Choroid plexus epithelial cell (primary cell): Measurements from ENCODE around the gene HAUS1.
"Not testable (repeated sequence)": the region's sequence is repeated elsewhere in the genome, so short reads cannot be mapped to it uniquely, and the experiment has no call there.

Source experiments
- DNase-seq: peaks from one replicate; pipeline ENCODE4 v3.0.0-alpha.2; 2010; ENCODE audit warnings: low read depth
- H3K4me3 ChIP-seq: 2 replicates; pipeline ENCODE4 v1.5.1; 2011; ENCODE audit warnings: low read depth, mild to moderate bottlenecking, control low read depth, low read length, moderate library complexity
- TF ChIP-seq, protein P1 (sequence below): conservative IDR thresholded peaks from 2 replicates; pipeline ENCODE4 v1.5.1; 2011; ENCODE audit warnings: low read depth, mild to moderate bottlenecking, control low read depth, inconsistent platforms, low read length, moderate library complexity

The HAUS1 gene

DNA sequence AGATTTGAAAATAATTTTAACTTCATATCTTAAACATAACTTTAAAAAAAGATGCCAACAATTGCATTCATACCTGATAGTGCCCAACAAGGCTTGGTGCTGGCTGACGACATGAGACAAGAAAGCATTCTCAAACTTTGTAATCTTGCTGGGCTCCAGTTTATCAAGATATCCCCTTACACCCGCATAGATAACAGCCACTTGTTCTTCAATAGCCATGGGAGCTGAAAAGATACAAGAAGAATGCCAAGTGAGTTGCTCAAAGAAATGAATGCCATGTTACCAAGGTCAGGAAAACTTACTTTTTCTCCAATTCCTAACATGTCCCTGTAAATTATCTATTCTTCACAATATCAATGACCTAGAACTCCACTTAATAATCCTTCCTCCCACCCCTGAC is 19.8 kb upstream of the HAUS1 start:
- TF ChIP-seq, protein P1, sequence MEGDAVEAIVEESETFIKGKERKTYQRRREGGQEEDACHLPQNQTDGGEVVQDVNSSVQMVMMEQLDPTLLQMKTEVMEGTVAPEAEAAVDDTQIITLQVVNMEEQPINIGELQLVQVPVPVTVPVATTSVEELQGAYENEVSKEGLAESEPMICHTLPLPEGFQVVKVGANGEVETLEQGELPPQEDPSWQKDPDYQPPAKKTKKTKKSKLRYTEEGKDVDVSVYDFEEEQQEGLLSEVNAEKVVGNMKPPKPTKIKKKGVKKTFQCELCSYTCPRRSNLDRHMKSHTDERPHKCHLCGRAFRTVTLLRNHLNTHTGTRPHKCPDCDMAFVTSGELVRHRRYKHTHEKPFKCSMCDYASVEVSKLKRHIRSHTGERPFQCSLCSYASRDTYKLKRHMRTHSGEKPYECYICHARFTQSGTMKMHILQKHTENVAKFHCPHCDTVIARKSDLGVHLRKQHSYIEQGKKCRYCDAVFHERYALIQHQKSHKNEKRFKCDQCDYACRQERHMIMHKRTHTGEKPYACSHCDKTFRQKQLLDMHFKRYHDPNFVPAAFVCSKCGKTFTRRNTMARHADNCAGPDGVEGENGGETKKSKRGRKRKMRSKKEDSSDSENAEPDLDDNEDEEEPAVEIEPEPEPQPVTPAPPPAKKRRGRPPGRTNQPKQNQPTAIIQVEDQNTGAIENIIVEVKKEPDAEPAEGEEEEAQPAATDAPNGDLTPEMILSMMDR: no peak
- no peak for DNase-seq
- no peak overlapping the region for H3K4me3 ChIP-seq

DNA sequence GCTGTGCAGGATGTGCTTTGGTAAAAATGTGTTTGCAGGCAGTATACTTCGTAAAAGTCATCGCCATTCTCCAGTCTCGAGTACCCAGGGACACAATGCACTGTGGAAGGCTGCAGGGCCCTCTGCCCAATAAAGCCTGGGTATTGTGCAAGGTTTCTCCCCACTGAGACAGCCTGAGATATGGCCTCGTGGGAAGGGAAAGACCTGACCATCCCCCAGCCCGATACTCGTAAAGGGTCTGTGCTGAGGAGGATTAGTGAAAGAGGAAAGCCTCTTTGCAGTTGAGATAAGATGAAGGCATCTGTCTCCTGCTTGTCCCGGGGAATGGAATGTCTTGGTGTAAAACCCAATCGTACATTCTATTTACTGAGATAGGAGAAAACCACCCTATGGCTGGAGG is 15.7 kb upstream of the HAUS1 start:
- H3K4me3 ChIP-seq: not testable (repeated sequence)

DNA sequence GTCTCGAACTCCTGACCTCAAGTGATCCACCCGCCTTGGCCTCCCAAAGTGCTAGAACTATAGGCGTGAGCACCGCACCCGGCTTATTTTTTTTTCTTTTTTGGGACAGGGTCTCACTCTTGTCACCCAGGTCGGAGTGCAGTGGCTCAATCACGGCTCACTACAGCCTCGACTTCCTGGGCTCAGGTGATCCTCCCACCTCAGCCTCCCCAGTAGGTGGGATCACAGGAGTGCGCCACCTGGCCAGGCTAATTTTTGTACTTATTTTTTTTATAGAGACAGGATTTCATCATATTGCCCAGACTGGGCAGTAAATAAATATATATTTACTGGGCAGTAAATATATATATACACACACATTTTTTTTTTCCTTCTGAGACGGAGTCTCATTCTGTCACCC is 8.7 kb upstream of the HAUS1 start:
- TF ChIP-seq, protein P1: no peak
- H3K4me3 ChIP-seq: no peak overlapping the region
- no peak for DNase-seq

More for the DNA sequence above, 15.7 kb upstream of the HAUS1 start:
- DNase-seq: not testable (repeated sequence)

DNA sequence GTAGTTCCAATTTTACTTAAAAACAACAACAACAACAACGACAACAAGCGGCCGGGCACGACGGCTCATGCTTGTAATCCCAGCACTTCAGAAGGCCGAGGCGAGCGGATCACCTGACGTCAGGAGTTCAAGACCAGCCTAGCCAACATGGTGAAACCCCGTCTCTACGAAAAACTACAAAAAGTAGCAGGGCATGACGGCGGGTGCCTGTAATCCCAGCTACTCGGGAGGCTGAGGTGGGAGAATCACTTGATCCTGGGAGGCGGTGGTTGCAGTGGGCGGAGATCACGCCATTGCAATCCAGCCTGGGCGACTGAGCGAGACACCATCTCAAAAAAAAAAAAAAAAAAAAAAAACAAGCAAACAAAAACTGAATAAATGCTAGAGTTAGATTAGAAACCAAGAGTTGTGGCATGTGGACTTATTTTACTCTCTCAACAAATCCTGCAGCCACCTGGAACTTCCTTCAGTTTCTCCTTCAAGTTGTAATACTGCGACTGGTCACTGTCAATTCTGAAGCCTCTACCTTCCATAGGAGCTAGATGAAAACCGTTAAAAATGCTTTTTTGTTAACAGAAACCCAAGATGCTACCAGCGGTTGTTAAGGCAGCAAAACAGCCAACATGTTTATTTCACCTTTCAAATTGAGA is 7.4 kb upstream of the HAUS1 start:
- DNase-seq: peak; percentile 27
- peak overlapping the region; percentile 79 for H3K4me3 ChIP-seq
- TF ChIP-seq, protein P1: no peak

DNA sequence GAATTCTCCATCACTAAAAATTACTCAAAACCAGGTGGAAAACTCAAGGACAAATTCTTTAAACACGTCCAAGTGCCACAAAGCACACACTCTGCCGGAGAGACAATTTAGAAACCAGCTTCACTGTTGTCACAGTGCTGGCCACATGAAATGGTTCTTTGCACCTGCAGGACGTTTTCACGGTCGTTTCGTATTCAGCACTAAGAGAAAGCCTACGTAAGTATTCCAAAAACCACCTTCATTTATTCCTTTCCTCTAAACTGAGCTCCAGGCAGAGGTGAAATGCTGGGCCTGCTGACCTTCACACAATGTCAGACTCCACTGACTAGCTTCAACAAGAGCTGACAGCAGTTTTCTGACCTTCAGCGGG is 6.8 kb upstream of the HAUS1 start:
- peak overlapping the region; percentile 79 for H3K4me3 ChIP-seq
- DNase-seq: no peak
- TF ChIP-seq, protein P1: no peak

DNA sequence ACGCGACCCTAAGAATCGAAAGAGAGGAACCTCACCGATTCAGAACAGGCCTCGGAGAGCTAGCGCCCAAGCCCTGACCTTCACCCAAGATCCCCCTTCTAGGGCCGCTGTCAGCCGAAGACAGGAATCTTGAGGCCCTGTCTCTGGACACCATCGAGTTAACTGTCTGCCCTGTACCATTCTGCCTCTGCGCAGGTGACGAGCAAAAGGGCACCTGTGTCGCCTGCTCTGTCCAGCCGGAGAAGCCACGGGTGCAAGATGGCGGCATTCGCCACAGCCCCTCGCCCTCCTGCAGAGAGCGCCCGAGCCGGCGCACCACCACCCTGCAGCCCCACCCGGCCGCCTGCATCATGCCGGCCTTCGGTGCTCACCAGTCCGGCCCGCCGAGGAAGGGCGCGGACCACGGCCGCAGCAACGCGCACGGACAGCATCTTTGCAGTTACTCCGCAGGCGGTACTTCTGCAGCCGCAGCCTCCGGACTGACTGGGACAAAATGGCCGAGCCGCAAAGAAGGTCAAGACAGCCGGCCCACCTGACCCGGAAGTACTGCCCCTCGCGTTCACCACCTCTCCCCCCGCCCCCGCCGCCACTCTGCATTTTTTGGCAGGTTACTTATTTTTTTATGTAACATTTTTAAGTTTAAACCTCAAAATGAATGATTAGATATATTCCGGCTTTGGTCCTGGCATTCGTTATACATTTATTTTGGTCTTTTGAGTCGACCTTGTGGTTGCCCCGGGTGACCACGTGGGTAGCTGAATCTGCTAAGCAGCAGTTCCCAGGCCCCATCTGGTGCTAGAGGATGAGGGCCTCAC is 6.2 kb upstream of the HAUS1 start, which contains the start of gene ATP5F1A:
Gene ATP5F1A, minus strand, starts transcription at position 496 of the 815 bp plus-strand sequence. Its CDS starts 65 bp downstream, at position 431.
- DNase-seq: peak; percentile 83
- H3K4me3 ChIP-seq: peak within 1 kb of the TSS; percentile 79

DNA sequence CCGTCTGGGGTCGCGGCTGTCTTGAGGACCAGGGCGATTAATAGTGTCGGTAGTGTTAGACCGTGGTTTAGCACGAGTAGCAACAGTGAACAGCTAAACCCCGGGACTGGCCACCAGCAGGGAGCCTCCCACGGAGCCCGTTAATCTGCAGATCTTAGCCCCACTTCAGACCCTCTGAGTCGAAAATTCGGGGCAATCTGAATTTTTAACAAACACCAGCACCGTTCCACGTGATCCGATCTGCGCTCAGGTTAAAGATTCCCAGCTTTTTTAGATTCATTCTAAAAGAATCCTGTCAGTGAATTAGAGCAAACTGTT is 5.6 kb upstream of the HAUS1 start:
- peak overlapping the region; percentile 79 for H3K4me3 ChIP-seq
- TF ChIP-seq, protein P1: no peak
- DNase-seq: no peak

More for the DNA sequence above, 6.2 kb upstream of the HAUS1 start, which contains the start of gene ATP5F1A:
- TF ChIP-seq, protein P1: no peak
